GM18526 (cell line): ENCODE measurements around the gene KRT17.

Experiments used
- POLR2A ChIP-seq: IDR thresholded peaks from 3 replicates; pipeline ENCODE4 v1.6.1; 2011; ENCODE audit not compliant: insufficient read length; ENCODE audit errors: extremely low read depth

The KRT17 gene

DNA sequence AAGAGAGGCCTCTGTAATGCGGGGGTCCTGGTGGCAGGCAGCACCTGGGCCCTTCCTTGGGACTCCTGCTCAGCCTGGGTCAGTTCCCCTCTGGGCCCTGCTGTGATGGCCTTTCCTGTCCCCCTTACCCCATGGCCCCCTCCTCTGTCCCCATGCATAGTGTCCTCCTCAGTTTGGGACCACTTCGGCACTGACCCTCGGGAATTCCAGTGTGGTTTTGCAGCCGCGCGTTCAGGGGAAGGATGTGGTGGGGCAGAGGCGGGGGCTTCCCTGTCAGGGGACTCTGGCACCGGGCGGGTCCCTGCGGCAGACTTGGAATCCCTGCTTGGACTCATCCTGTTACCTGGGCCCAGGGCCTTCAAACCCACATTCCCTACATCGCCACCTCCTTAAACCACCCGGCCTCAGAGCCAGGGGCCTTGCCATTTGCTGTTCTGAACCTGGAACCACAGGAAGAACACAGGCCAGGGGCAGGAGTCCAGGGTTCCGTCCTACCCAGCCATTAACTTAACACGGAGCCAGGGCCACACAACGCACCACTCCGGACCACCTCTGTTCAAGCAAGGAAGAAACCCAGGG is 32.9 kb upstream of the KRT17 start:
- no peak for TF ChIP-seq POLR2A

DNA sequence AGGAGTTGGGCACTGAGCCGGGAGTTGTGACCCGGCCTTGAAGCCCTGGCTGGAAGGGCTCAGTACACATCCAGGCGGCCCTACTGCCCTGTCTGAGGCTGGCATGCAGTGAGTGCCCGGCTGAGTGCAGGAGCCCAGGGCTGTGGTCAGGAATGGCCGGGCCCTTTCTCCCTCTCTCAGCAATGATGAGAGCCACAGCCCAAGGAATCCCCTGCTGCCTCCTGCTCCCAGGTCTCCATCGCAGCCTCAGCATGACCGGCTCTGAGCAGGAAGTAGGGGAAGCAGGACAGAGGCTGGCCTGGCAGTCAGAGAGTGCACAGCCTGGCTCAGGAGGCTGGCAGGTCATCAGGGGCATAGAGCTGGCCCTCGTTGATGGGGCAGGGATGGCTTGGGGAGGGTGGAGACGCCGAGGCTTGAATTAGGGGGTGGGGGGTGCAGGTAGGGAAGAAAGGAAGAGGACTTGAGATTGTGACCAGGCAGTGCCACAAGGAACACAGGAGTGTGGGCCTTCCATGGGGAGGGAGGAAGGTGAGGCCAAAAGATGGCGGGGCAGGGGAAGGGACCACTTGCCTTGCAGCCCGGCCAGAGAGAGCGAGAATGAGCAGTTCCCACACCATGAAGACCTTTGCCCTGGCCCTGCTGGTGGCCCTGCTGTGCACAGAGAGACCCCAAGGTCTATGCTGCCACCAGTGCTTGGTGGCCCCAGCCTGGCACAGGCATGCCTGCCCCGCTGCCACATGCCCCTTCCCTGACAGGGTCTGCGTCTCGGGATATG is 32.1 kb upstream of the KRT17 start:
- no peak for TF ChIP-seq POLR2A

DNA sequence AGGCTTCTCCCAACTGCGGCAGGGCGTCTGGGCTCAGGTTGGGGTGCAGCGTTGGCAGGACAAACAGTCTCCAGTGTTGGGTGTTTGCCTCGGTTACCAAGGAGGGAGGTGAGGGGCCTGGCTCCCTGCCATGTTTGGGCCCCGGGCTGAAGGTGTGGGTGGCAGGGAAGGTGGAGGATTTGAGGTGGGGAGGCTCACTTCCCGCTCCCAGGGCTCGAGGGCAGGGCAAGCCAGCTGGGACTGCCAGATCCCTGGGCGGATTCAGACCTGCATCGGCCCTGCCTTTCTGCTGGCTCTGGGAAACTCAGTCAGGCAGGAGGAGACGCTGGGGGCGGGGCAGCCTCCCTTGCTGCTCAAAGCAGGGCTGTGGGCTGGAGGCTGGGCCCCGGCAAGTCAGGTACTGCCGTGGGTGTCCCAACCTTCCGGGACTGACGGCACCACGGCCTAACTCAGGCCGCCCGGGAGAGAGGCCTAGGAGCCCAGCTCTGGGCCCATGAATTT is 31.3 kb upstream of the KRT17 start:
- TF ChIP-seq POLR2A: no peak

DNA sequence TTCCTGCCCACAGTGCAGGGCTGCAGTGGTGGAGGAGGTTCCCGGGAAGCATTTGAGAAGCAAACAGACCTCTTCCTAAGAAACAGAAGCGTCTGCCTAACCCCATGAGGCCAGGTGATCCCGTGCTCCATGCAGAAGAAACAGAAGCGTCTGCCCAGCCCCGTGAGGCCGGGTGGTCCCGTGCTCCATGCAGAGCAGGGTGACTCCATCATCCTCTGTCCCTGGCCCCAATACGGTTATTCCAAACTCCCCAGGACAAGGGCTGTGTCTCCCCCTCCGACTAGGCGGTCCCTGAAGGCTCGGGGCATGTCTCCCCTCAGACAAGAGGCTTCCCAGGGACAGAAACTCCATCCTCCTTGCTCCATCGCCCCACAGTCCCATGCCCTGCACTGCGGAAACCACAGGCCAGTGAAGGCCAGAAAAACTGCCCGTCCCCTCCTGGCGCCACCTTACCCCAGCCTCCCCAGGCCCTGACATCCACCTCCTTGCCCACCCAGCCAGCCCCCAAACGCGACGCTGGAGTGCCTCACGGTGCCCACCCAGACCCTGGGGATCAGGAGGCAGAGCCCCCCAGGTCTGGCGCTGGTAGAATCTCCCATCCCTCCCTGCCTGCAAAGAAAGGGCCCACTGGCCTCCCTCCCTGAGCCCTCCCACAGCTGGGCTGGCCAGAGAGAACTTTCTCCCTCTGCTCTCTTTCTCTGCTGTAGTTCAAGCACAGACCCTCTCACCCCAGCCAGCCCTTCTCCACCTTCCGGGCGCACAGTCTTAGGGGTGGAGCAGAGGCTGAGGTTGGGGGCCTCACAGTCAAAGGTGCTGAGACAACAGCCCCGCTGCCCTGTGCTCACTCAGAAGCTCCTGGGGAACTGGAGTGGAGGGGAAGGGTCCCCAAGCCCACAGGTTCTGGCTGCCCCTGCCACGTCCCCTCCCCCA is 30.6 kb upstream of the KRT17 start:
- no peak for TF ChIP-seq POLR2A

DNA sequence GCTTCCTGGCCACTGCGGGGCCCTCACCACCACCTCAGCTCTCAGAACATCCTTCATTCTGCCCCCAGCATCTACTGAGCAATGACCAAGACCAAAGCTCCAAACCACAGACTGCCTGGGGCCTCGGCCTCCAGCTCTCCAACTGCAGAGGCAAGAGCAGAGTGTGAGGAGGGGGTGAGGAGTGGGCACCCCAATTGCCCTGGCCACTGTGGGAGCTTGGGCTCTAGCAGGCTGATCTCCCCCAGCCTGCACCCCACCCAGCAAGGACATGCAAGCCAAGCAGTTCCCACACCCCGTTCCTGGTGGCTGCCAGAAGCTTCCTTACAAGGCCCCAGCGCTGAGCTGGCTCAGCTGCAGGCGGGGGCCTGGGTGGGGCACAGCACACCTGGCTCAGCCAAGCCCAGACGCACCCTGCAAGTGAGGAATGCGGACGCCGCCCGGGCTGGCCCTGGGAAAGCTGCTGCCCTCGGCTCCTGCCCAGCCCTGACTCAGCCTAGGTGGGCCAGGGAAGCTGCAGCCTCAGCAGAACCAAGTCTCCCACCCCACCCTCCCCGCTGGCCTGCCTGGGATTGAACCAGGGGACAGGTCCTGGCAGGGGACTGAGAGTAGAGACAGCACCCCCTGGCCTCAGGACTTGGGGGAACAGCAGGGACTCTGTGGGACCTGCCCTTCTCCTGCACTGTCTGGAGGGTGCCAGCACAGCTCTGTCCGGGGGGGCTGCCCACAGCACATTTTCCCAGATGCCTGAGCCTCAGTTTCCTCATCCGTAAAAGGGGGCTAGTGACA is 29.7 kb upstream of the KRT17 start:
- TF ChIP-seq POLR2A: no peak

- no peak for TF ChIP-seq POLR2A
Observed at GRCh38 chr17:41653421-41653820, 29.0 kb upstream of the KRT17 start.

- no peak for TF ChIP-seq POLR2A
Observed at GRCh38 chr17:41652461-41652970, 28.1 kb upstream of the KRT17 start.

DNA sequence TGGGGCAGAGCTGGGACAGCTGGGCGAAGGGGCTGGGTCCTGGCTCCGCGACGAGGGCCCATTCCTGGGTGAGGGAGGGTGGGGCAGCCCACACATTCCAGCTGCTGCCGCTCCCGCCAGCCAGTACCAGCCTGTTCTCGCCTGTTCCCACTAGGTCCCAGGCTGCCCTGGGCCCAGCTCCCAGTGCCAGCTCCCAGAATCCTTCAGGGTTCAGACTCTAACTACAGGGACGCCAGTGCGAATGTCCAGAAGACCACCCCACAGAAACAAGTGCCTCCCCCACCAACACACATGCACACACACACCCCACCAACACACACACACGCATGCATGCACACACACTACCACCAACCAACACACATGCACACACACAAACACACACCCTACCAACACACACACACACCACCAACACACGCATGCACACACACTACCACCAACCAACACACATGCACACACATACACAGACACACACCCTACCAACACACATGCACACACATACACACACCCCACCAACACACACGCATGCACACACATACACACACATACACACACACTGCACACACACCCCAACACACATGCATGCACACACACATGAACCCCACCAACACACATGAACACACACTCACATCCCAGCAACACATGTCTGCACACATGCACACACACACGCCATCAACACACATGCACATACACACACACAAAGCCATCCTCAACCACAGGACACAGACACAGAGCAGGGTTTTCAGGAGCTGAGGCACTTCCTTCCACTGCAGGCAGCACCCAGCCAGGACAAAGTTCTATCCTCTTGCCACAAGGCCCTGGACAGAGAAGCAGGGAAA is 27.5 kb upstream of the KRT17 start:
- TF ChIP-seq POLR2A: no peak

DNA sequence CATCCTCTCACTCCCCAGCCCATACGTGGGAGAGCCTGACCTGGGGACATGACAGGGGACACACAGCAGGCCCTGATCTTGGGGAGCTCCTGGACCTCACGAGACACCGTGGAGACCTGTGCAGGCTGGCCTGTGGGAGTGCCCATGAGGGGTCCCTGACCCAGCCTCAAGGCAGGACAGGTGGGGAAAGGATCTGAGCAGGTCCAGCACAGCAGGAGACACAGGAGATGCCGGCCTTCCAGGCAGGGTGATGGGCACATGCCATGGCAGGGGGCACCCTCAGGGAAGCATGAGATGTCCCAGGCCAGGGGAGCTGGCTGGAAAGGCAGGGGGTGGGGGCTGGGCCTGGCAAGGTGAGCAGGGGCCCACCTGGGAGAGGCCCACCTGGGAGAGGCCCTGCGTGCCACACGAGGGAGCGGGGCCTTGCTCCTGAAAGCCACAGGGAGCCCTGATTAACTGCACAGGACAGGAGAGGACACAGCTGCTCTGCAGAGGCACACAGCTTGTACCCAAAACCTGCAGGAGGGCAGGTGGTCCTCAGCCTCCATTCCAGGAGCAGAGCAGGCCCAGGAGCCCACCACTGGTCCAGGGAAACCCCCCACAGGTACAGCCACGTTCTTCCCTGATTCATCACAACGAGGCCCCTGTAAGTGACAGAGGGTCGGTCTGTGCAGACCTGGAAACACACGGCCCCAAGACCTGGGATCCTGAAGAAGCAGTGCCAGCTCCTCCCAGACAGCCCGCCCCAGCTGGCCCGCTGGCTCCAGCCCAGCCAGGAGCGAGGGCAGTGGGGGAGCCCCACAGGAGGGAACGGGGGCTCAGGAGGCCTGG is 26.6 kb upstream of the KRT17 start:
- TF ChIP-seq POLR2A: no peak

- no peak for TF ChIP-seq POLR2A
Observed at GRCh38 chr17:41649923-41650519, 25.6 kb upstream of the KRT17 start.

GRCh38 chr17:41648411-41649195 is 24.2 kb upstream of the KRT17 start:
- TF ChIP-seq POLR2A: no peak

- no peak for TF ChIP-seq POLR2A
Observed at GRCh38 chr17:41647940-41648410, 23.6 kb upstream of the KRT17 start.
